HCT116 (cell line): ENCODE data around the gene NRP1. TPM values are rescaled to one million over a fixed set of nuclear protein-coding genes. Genes with fewer than 3 reads are reported as not detected.
A peak's percentile ranks its signal among the peaks of the same experiment; 100 is the strongest.

Experiments
- ATAC-seq: fragments of 200-7000 bp; cut with Tn5 transposase; 2 replicates; pipeline ENCODE4 v1.9.1; 2020; ENCODE audit warnings: mild to moderate bottlenecking, moderate library complexity
- BruUV-seq: library from RNA; stranded (reverse); fragments of 400-500 nt; replicated peaks from 2 replicates; lab custom pipeline; 2021; lab: Mats Ljungman, UMichigan
- CTCF ChIA-PET: fragments of 300-600 bp; sonication (Branson Sonifier 250); formaldehyde crosslinking; loops from one replicate; lab custom pipeline; 2021; ENCODE audit warnings: antibody characterized with exemption; lab: Charles Lee
- POLR2A ChIA-PET: fragments of 300-600, 350-600 bp; sonication (Branson Sonifier 250); formaldehyde crosslinking; loops from one replicate; lab custom pipeline; 2021; ENCODE audit warnings: antibody characterized with exemption; lab: Charles Lee
- RAD21 ChIA-PET, 2 experiments: fragments of 300-600 bp; sonication (Branson Sonifier 250); formaldehyde crosslinking; loops; one replicate each; lab custom pipeline; 2023; ENCODE audit warnings: low total read pairs in 2 of 2; ENCODE audit not compliant: uncharacterized antibody in 2 of 2, unreplicated experiment in 2 of 2, low non-redundant PET in 1 of 2; lab: Charles Lee
- DNase-seq: peaks from one replicate; pipeline ENCODE4 v3.0.0-alpha.2; 2010; ENCODE audit warnings: low read depth, low spot score
- H2AFZ ChIP-seq: fragments of 200-600 bp; shearing (Covaris generic), sonication (generic); 2 replicates; pipeline ENCODE4 v1.6.1; 2017; ENCODE audit warnings: low read depth, mixed run types, mixed read lengths, antibody characterized with exemption, low read length; ENCODE audit not compliant: poor library complexity, severe bottlenecking
- H3K27ac ChIP-seq: 2 replicates; pipeline ENCODE4 v1.5.1; 2012; ENCODE audit warnings: low read depth, low read length
- H3K27me3 ChIP-seq: fragments of 200-600 bp; sonication (generic); 2 replicates; pipeline ENCODE4 v1.6.1; 2016; ENCODE audit warnings: mixed run types, low read length, mixed read lengths; ENCODE audit not compliant: insufficient read depth
- H3K36me3 ChIP-seq, 2 experiments: fragments of 200-500 bp in 1 of 2; fragments of 200-600 bp in 1 of 2; sonication (Bioruptor generic) in 1 of 2; sonication (generic) in 1 of 2; 2 replicates each; pipeline versions ENCODE4 v1.5.1 to v1.6.1; 2014 to 2016; ENCODE audit warnings: low read length in 2 of 2, inconsistent platforms in 1 of 2, mixed read lengths in 1 of 2, mixed run types in 1 of 2; ENCODE audit not compliant: insufficient read depth in 2 of 2, control insufficient read depth in 1 of 2
- H3K4me1 ChIP-seq, 2 experiments: fragments of 200-600 bp in 1 of 2; sonication (generic) in 1 of 2; 2 replicates each; pipeline versions ENCODE4 v1.5.1 to v1.6.1; 2012 to 2017; ENCODE audit warnings: low read length in 2 of 2, inconsistent platforms in 1 of 2, mild to moderate bottlenecking in 1 of 2, mixed read lengths in 1 of 2, mixed run types in 1 of 2, moderate library complexity in 1 of 2; ENCODE audit not compliant: insufficient read depth in 2 of 2, control insufficient read depth in 1 of 2
- H3K4me2 ChIP-seq: fragments of 200-600 bp; sonication (generic); 2 replicates; pipeline ENCODE4 v1.6.1; 2017; ENCODE audit warnings: mixed run types, low read length, mixed read lengths
- H3K4me3 ChIP-seq, 2 experiments: fragments of 200-600 bp in 1 of 2; sonication (generic) in 1 of 2; replicated peaks in 1 of 2; 2 replicates each; pipeline ENCODE4 v1.5.1; 2011 to 2016; ENCODE audit warnings: low read length in 2 of 2, control low read depth in 1 of 2, low read depth in 1 of 2, mild to moderate bottlenecking in 1 of 2, mixed read lengths in 1 of 2, mixed run types in 1 of 2
- H3K79me2 ChIP-seq: fragments of 200-600 bp; sonication (generic); 2 replicates; pipeline ENCODE4 v1.6.1; 2017; ENCODE audit warnings: mild to moderate bottlenecking, mixed run types, low read length, moderate library complexity, mixed read lengths; ENCODE audit not compliant: insufficient read depth
- H3K9ac ChIP-seq: fragments of 200-600 bp; sonication (generic); 2 replicates; pipeline ENCODE4 v1.6.1; 2016; ENCODE audit warnings: low read length, mixed read lengths
- H3K9me2 ChIP-seq: fragments of 200-600 bp; sonication (generic), shearing (Covaris generic); 2 replicates; pipeline ENCODE4 v1.6.1; 2017; ENCODE audit warnings: mixed run types, mild to moderate bottlenecking, moderate library complexity; ENCODE audit not compliant: insufficient read depth
- H3K9me3 ChIP-seq, 2 experiments: fragments of 200-500 bp in 1 of 2; fragments of 200-600 bp in 1 of 2; sonication (Bioruptor generic) in 1 of 2; sonication (generic) in 1 of 2; 2 replicates each; pipeline ENCODE4 v1.6.1; 2014 to 2017; ENCODE audit warnings: low read length in 2 of 2, mixed read lengths in 2 of 2, inconsistent platforms in 1 of 2, low read depth in 1 of 2, mild to moderate bottlenecking in 1 of 2, mixed run types in 1 of 2, moderate library complexity in 1 of 2; ENCODE audit not compliant: control insufficient read depth in 1 of 2, insufficient read depth in 1 of 2
- H4K20me1 ChIP-seq: fragments of 200-600 bp; sonication (generic), shearing (Covaris generic); 2 replicates; pipeline ENCODE4 v1.6.1; 2017; ENCODE audit warnings: mixed run types, mild to moderate bottlenecking, moderate library complexity; ENCODE audit not compliant: insufficient read depth
- CBX3 ChIP-seq: IDR thresholded peaks from 2 replicates; pipeline ENCODE4 v1.6.1; 2012; ENCODE audit warnings: low read depth
- ELF1 ChIP-seq: IDR thresholded peaks from 2 replicates; pipeline ENCODE4 v1.6.1; 2012; ENCODE audit warnings: low read depth, borderline replicate concordance
- EZH2 ChIP-seq: fragments of 200-600 bp; sonication (generic); IDR thresholded peaks from 2 replicates; pipeline ENCODE4 v1.6.1; 2017; ENCODE audit warnings: antibody characterized with exemption, mixed run types
- FOSL1 ChIP-seq: IDR thresholded peaks from 2 replicates; pipeline ENCODE4 v1.6.1; 2012; ENCODE audit warnings: low read depth
- JUND ChIP-seq: IDR thresholded peaks from 2 replicates; pipeline ENCODE4 v1.6.1; 2012
- POLR2AphosphoS5 ChIP-seq: IDR thresholded peaks from 2 replicates; pipeline ENCODE4 v1.6.1; 2011; ENCODE audit warnings: mild to moderate bottlenecking, low read depth, low read length, moderate library complexity
- SIN3A ChIP-seq: IDR thresholded peaks from 2 replicates; pipeline ENCODE4 v1.6.1; 2012; ENCODE audit warnings: low read depth
- SRF ChIP-seq: IDR thresholded peaks from 2 replicates; pipeline ENCODE4 v1.6.1; 2012; ENCODE audit warnings: low read depth
- TCF7L2 ChIP-seq: IDR thresholded peaks from 2 replicates; pipeline ENCODE4 v1.7.0; 2011; ENCODE audit warnings: borderline replicate concordance, inconsistent platforms; ENCODE audit not compliant: insufficient read depth, insufficient read length; ENCODE audit errors: extremely low read depth
- YY1 ChIP-seq: IDR thresholded peaks from 2 replicates; pipeline ENCODE4 v1.6.1; 2011; ENCODE audit warnings: low read length, low read depth, moderate library complexity, mild to moderate bottlenecking; ENCODE audit not compliant: insufficient replicate concordance; ENCODE audit errors: extremely low read depth
- ZFX ChIP-seq: fragments of 450-650 bp; IDR thresholded peaks from 2 replicates; pipeline ENCODE4 v1.6.1; 2017
- ZNF274 ChIP-seq: fragments of 200-500 bp; sonication (Bioruptor generic); IDR thresholded peaks from 2 replicates; pipeline ENCODE4 v1.6.1; 2014; ENCODE audit warnings: mild to moderate bottlenecking, low read depth, low read length, inconsistent platforms
- intact Hi-C: fragments of 100-400 bp; cut with micrococcal nuclease; formaldehyde crosslinking; loops from 2 replicates; pipeline ENCODE4 v1.10.0; 2022
- total RNA-seq: library from RNA; stranded (reverse); gene quantifications from one replicate; pipeline ENCODE4 v1.2.1, GENCODE V29; 2021; ENCODE audit not compliant: unreplicated experiment
- TF ChIP-seq, protein P1 (sequence below), 3 experiments: fragments of 200-600 bp in 1 of 3; sonication (generic) in 1 of 3; IDR thresholded peaks in 2 of 3; conservative IDR thresholded peaks in 1 of 3; 2 replicates each; pipeline ENCODE4 v1.5.1; 2012 to 2017; ENCODE audit warnings: low read depth in 2 of 3, low read length in 2 of 3, antibody characterized with exemption in 1 of 3, borderline replicate concordance in 1 of 3, control low read depth in 1 of 3, mild to moderate bottlenecking in 1 of 3, mixed read lengths in 1 of 3, mixed run types in 1 of 3, moderate library complexity in 1 of 3; ENCODE audit not compliant: insufficient read depth in 1 of 3

NRP1 gene
- total RNA-seq, 1 experiment from 2014 or later = 3.8 TPM

DNA sequence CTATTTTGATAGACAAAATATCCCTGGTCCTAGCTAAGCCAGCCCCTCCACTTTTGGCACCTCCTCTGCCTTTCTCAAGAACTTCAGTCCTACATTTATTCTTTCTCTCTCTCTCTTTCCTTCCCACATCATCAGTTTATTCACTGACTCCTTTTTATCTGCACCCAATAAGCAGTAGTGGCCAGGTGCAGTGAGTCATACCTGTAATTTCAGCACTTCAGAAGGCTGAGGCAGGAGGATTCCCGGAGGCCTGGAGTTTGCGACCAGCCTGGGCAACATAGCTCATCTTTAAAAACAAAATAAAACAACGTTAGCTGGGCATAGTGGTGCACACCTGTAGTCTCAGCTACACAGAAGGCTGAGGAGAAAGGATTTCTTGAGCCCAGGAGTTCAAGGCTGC, 19.4 kb upstream of the NRP1 start:
- POLR2A ChIA-PET = no interaction called here
- Histone ChIP-seq H3K4me3 (no peak overlapping the region), H3K27me3 (no peaks in the 10 kb centered on the region), H3K79me2 (no peaks in the 10 kb centered on the region), H3K36me3 (no peaks in the 10 kb centered on the region), H2AFZ (no peak overlapping the region), H4K20me1 (no peaks in the 10 kb centered on the region), H3K4me1 (peaks cover 0 to 9% of the 10 kb centered on the region in 2 experiments; a peak in 2 of 4 replicates), H3K9ac (no peak overlapping the region), H3K4me2 (no peak overlapping the region), H3K9me3 (no peaks in the 10 kb centered on the region), H3K9me2 (no peaks in the 10 kb centered on the region; the same call in 1 of the 2 replicates), H3K27ac (no peak overlapping the region)
- CTCF ChIA-PET = no interaction called here
- intact Hi-C loops = no loop called here
- ATAC-seq = no peak
- no TSS peak for BruUV-seq
- RAD21 ChIA-PET = no interaction called here
- no peak for TF ChIP-seq ELF1
- TF ChIP-seq ZFX = no peak
- peak; percentile 17; the same call in 1 of the 2 replicates for TF ChIP-seq JUND
- TF ChIP-seq, protein P1, sequence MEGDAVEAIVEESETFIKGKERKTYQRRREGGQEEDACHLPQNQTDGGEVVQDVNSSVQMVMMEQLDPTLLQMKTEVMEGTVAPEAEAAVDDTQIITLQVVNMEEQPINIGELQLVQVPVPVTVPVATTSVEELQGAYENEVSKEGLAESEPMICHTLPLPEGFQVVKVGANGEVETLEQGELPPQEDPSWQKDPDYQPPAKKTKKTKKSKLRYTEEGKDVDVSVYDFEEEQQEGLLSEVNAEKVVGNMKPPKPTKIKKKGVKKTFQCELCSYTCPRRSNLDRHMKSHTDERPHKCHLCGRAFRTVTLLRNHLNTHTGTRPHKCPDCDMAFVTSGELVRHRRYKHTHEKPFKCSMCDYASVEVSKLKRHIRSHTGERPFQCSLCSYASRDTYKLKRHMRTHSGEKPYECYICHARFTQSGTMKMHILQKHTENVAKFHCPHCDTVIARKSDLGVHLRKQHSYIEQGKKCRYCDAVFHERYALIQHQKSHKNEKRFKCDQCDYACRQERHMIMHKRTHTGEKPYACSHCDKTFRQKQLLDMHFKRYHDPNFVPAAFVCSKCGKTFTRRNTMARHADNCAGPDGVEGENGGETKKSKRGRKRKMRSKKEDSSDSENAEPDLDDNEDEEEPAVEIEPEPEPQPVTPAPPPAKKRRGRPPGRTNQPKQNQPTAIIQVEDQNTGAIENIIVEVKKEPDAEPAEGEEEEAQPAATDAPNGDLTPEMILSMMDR (IDR thresholded peaks at IDR 0.05 in 2 of 3, conservative IDR thresholded peaks at IDR 0.05 in 1 of 3; ENCODE audit: borderline replicate concordance in 1 of 3, insufficient read depth in 1 of 3, low read depth in 2 of 3, low read length in 2 of 3) = no peak
- no peak for DNase-seq

DNA sequence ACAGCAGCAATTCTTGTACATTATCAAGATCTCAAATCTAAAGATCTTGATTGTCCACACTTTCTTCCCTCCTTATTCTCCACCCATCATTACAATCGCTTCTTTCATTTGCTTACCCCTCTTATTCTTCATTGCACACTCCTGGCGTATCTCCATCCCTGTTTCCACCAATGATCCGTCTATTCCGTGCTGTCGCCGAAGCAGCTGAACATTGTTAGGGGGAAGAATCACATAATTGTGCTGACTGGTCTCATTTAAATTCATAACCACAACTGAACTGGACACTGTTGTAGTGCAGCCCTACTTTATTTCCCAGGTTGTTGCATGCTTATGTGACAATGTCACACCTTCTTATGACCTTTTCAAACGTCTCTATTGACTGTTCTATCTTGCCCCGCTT, 18.9 kb upstream of the NRP1 start:
- H3K4me2 ChIP-seq = no peak overlapping the region
- no peaks in the 10 kb centered on the region for H4K20me1 ChIP-seq
- no TSS peak for BruUV-seq
- no peaks in the 10 kb centered on the region; the same call in 1 of the 2 replicates for H3K9me2 ChIP-seq
- no peak overlapping the region for H2AFZ ChIP-seq
- H3K4me1 ChIP-seq = peaks cover 0 to 9% of the 10 kb centered on the region in 2 experiments; a peak in 2 of 4 replicates
- H3K4me3 ChIP-seq = no peak overlapping the region
- POLR2A ChIA-PET = no interaction called here
- no peak overlapping the region for H3K9ac ChIP-seq
- no peaks in the 10 kb centered on the region for H3K9me3 ChIP-seq
- CTCF ChIA-PET = no interaction called here
- H3K36me3 ChIP-seq = no peaks in the 10 kb centered on the region
- RAD21 ChIA-PET = no interaction called here
- intact Hi-C loops = no loop called here
- H3K79me2 ChIP-seq = no peaks in the 10 kb centered on the region
- no peaks in the 10 kb centered on the region for H3K27me3 ChIP-seq
- H3K27ac ChIP-seq = no peak overlapping the region
- TF ChIP-seq ZFX = no peak
- no peak for TF ChIP-seq EZH2
- TF ChIP-seq SRF = no peak
- no peak for TF ChIP-seq POLR2AphosphoS5
- TF ChIP-seq FOSL1 = no peak
- TF ChIP-seq YY1 = no peak
- TF ChIP-seq CBX3 = no peak
- no peak for TF ChIP-seq TCF7L2
- TF ChIP-seq ELF1 = no peak
- TF ChIP-seq ZNF274 = no peak
- no peak for TF ChIP-seq SIN3A
- ATAC-seq = no peak
- DNase-seq = no peak
